C4-2B (cell line): Measurements from ENCODE around the gene AP3S1.
"Not testable (repeated sequence)": the region's sequence is repeated elsewhere in the genome, so short reads cannot be mapped to it uniquely, and the experiment has no call there.

ENCODE experiments used
- H3K27ac ChIP-seq: fragments of 450-650 bp; 2 replicates; pipeline ENCODE4 v1.5.1; 2017
- ZFX ChIP-seq: fragments of 450-650 bp; IDR thresholded peaks from 2 replicates; pipeline ENCODE4 v1.6.1; 2017
- TF ChIP-seq, protein P1 (sequence below): fragments of 450-650 bp; conservative IDR thresholded peaks from 2 replicates; pipeline ENCODE4 v1.5.1; 2017; ENCODE audit warnings: mild to moderate bottlenecking

Gene AP3S1

DNA sequence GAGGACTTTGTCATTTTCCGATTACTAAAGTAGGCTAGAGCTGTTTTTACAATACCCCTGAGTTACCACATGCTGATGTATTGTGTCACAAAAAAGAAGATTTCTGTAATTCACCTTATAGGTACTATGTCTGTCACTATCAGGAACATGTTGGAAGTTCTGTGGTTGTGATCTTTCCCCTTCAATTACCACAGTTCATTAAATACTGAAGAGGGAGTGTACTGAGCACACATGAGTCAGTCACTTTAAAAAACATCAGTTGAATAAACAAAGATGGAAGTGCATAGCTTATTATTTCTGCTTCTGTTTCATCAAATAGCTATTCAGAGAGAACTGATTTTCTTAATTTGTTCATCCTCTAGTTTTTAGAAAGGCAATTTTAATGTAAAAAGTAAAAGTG lies 31.7 kb downstream of the AP3S1 start:
- no peak for TF ChIP-seq ZFX
- TF ChIP-seq, protein P1, sequence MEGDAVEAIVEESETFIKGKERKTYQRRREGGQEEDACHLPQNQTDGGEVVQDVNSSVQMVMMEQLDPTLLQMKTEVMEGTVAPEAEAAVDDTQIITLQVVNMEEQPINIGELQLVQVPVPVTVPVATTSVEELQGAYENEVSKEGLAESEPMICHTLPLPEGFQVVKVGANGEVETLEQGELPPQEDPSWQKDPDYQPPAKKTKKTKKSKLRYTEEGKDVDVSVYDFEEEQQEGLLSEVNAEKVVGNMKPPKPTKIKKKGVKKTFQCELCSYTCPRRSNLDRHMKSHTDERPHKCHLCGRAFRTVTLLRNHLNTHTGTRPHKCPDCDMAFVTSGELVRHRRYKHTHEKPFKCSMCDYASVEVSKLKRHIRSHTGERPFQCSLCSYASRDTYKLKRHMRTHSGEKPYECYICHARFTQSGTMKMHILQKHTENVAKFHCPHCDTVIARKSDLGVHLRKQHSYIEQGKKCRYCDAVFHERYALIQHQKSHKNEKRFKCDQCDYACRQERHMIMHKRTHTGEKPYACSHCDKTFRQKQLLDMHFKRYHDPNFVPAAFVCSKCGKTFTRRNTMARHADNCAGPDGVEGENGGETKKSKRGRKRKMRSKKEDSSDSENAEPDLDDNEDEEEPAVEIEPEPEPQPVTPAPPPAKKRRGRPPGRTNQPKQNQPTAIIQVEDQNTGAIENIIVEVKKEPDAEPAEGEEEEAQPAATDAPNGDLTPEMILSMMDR: no peak
- H3K27ac ChIP-seq: no peak overlapping the region

DNA sequence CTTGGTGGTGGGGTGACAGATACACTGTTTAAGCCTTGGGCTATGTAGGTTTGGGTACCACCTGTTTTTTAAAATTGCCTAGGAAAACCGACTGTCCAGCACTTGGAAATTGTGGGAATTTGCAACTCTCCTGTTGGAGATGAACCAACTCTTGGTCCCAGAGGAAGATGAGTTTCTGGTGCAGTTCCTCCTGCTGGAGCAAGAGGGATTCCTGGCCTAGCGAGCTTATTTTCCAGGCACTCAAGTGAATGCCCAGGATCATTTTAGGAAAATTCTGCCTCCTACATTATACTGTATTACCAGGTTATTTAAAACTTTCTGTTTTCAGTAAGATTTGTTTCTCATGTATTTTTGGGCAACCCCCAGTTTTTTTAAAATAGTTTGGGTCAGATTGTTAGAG lies 33.7 kb downstream of the AP3S1 start:
- H3K27ac ChIP-seq: no peak overlapping the region
- TF ChIP-seq, protein P1: peak; percentile 14; the same call in 1 of the 2 replicates
- no peak for TF ChIP-seq ZFX

DNA sequence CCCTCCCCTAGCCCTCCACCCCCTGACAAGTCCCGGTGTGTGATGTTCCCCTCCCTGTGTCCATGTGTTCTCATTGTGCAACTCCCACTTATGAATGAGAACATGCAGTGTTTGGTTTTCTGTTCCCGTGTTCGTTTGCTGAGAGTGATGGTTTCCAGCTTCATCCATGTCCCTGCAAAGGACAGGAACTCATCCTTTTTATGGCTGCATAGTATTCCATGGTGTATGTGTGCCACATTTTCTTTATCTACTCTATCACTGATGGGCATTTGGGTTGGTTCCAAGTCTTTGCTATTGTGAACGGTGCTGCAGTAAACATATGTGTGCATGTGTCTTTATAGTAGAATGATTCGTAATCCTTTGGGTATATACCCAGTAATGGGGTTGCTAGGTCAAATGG lies 35.6 kb downstream of the AP3S1 start:
- not testable (repeated sequence) for H3K27ac ChIP-seq

DNA sequence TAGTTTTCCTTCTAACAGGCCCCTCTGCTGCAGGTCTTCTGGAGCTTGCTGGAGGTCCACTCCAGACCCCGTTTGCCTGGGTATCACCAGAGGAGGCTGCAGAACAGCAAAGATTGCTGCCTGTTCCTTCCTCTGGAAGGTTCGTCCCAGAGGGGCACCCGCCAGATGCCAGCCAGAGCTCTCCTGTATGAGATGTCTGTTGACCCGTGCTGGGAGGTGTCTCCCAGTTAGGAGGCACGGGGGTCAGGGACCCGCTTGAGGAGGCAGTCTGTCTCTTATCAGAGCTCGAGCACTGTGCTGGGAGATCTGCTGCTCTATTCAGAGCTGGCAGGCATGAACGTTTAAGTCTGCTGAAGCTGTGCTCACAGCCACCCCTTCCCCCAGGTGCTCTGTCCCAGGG lies 40.7 kb downstream of the AP3S1 start:
- not testable (repeated sequence) for H3K27ac ChIP-seq

DNA sequence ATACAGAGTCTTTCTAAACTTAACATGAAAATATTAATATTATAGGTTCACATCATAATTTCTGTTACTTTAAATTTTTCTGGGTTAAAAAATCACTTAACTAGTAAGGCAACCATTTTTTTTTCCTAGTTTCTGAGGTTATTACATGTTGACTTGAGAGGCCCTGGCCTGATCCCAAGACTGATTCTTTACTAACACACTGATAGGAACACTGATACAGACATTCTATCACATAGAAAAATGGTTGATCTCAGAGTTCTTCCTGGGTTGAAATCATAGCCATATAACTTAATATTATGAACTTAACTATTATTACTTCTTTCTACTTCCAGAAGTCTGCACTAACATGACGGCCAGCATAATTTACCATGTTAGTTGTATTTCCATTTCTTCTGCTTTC lies 43.0 kb downstream of the AP3S1 start:
- TF ChIP-seq, protein P1: no peak
- TF ChIP-seq ZFX: no peak
- no peak overlapping the region for H3K27ac ChIP-seq

DNA sequence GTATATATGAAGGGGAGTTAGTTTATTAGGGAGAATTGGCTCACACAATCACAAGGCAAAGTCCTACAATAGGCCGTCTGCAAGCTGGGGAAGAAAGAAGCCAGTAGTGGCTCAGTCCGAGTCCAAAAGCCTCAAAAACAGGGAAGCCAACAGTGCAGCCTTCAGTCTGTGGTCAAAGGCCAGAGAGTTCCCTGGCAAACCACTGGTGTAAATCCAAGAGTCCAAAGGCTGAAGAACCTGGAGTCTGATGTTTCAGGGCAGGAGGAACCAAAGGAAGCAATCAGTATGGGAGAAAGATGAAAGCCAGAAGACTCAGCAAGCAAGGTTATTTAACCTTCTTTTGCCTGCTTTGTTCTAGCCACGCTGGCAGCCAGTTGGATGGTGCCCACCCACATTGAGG lies 43.5 kb downstream of the AP3S1 start:
- not testable (repeated sequence) for H3K27ac ChIP-seq

DNA sequence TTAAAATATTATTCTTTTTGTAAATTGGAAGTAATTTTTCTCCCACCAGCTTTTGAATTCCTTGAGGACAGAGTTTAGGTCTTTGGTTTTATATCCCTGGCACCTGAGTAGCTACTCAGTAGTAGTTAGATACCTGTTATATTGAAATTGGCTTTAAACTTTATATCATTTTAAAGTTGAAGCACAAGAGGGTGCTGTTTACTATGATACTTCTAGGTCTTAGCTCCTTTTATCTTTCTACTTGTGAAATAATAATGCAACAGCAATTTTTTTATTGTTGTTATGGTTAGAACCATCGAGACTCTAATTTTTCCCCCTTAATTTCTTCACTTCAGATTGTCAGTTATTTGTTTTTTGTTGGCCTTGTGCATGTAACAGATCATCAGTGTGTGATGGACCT lies 46.3 kb downstream of the AP3S1 start:
- no peak overlapping the region for H3K27ac ChIP-seq
- no peak for TF ChIP-seq ZFX
- TF ChIP-seq, protein P1: peak; percentile 56

DNA sequence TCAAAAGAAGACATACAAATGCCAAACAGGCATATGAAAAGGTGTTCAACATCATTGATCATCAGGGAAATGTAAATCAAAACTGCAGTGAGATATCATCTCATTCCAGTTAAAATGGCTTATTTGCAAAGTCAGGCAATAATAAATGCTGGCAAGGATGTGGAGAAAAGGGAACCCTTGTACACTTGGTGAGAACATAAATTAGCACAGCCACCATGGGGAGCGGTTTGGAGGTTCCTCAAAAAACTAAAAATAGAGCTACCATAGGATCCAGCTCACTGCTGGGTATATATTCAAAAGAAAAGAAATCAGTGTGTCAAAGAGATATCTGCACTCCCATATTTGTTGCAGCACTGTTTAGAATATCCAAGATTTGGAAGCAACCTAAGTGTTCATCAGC lies 50.3 kb downstream of the AP3S1 start:
- no peak overlapping the region for H3K27ac ChIP-seq
- no peak for TF ChIP-seq ZFX
- TF ChIP-seq, protein P1: no peak

DNA sequence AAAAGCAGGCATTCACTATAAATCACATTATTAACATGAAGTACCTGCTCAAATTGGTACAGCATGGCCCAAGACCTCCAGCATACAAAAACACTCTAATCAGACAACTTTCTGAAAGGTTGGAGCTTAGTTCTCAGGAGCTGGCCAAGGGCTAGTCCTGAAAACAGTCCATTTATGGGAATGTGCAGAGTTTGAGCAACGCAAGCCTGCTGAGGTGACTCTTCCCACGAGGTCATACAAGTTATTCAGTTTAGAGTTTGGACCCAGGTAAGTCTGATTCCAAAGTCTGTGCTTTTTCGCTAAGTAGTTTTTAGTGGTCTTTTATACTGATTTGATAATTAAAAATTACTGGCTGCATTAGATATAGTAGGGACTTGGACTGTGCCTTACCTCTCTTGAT lies 52.6 kb downstream of the AP3S1 start:
- TF ChIP-seq ZFX: no peak
- TF ChIP-seq, protein P1: no peak
- H3K27ac ChIP-seq: no peak overlapping the region
